Posterior cingulate gyrus (tissue), 11 donors: ENCODE results near the gene CLEC18B.
A peak's percentile ranks its signal among the peaks of the same experiment; 100 is the strongest.
"Not testable (repeated sequence)": the region's sequence is repeated elsewhere in the genome, so short reads cannot be mapped to it uniquely, and the experiment has no call there.

Source experiments
- DNase-seq, 10 donors: peaks; one replicate each; pipeline versions ENCODE4 v3.0.0 to v3.0.0-alpha.2; 2020 to 2021; ENCODE audit warnings: mixed read lengths in 3 of 10
- intact Hi-C: fragments of 100-400 bp; cut with DNase I; formaldehyde crosslinking; loops from one replicate; pipeline ENCODE4 v1.15.1; 2023

CLEC18B gene

DNA sequence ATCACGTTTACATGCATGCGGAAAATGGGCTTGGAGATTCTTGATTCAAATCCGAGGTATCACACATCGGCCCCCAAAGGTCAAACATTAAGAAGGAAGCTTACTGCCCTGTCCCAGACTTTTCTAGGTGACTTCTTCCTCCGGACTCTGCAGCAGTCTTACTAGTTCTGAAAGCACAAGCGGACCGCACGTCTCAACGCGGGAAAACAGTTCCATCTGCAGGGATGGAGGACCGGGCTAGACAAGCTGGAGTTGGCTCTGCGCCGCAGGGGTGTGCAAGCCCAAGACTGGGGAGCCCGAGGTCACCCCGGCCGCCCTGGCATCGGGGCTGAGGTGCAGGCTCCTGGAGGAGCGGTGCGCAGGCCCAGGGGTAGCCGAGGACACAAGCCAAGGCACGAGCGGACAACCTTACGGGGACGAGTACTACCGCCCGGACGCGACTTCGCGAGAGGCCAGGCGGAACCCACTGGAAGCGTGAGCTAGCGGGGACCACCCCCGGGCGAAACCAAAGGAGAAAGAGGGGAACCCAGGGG is 53.7 kb downstream of the CLEC18B start:
- peak; percentile 10 to 94 (median 44) for DNase-seq
- intact Hi-C loops = not testable (repeated sequence)

GRCh38 chr16:74361646-74362610 is 59.4 kb downstream of the CLEC18B start:
- DNase-seq, intact Hi-C loops: not testable (repeated sequence)
